Liver (tissue), 9 donors: Measurements from ENCODE around the gene TLR8. TPM values are rescaled to one million over a fixed set of nuclear protein-coding genes. Genes with fewer than 3 reads are reported as not detected.

ENCODE experiments used
- DNase-seq: peaks from one replicate; pipeline ENCODE4 v3.0.0-alpha.2; 2017; ENCODE audit warnings: low spot score
- H3K27ac ChIP-seq, 2 donors: one replicate each; pipeline ENCODE4 v1.7.0; 2013; ENCODE audit warnings: inconsistent platforms in 2 of 2, low read length in 2 of 2, control low read depth in 1 of 2, low read depth in 1 of 2, mild to moderate bottlenecking in 1 of 2
- H3K27me3 ChIP-seq, 4 donors: one replicate each; pipeline versions ENCODE4 v1.6.1 to v1.7.0; 2013; ENCODE audit warnings: low read length in 3 of 4, inconsistent platforms in 1 of 4, mild to moderate bottlenecking in 1 of 4, moderate library complexity in 1 of 4; ENCODE audit not compliant: control insufficient read depth in 4 of 4, insufficient read depth in 4 of 4
- H3K36me3 ChIP-seq, 4 donors: one replicate each; pipeline versions ENCODE4 v1.6.1 to v1.7.0; 2013; ENCODE audit warnings: low read length in 3 of 4, mild to moderate bottlenecking in 3 of 4, low read depth in 1 of 4, moderate library complexity in 1 of 4; ENCODE audit not compliant: control insufficient read depth in 4 of 4, insufficient read depth in 3 of 4
- H3K4me1 ChIP-seq, 4 donors: one replicate each; pipeline versions ENCODE4 v1.6.1 to v1.7.0; 2013; ENCODE audit warnings: low read length in 3 of 4, mild to moderate bottlenecking in 3 of 4, moderate library complexity in 1 of 4; ENCODE audit not compliant: control insufficient read depth in 4 of 4, insufficient read depth in 4 of 4
- H3K4me3 ChIP-seq, 3 donors: one replicate each; pipeline versions ENCODE4 v1.6.1 to v1.7.0; 2013; ENCODE audit warnings: low read length in 3 of 3, control low read depth in 1 of 3, low read depth in 1 of 3, mild to moderate bottlenecking in 1 of 3
- H3K9ac ChIP-seq, 2 donors: one replicate each; pipeline ENCODE4 v1.7.0; 2013; ENCODE audit warnings: low read length in 2 of 2, mild to moderate bottlenecking in 2 of 2, moderate library complexity in 2 of 2, control low read depth in 1 of 2, low read depth in 1 of 2
- H3K9me3 ChIP-seq, 4 donors: one replicate each; pipeline versions ENCODE4 v1.6.1 to v1.7.0; 2013; ENCODE audit warnings: low read length in 3 of 4; ENCODE audit not compliant: control insufficient read depth in 4 of 4
- CTCF ChIP-seq: fragments of 150-350 bp; IDR thresholded peaks from 2 replicates; pipeline ENCODE4 v1.5.1; 2017; ENCODE audit warnings: improper control_type of control experiment, low read depth, low read length; ENCODE audit not compliant: missing input control
- MAX ChIP-seq: IDR thresholded peaks from 2 replicates; pipeline ENCODE4 v1.6.1; 2016; ENCODE audit warnings: antibody characterized with exemption
- NR2F2 ChIP-seq: IDR thresholded peaks from 2 replicates; pipeline ENCODE4 v1.6.1; 2016; ENCODE audit warnings: antibody characterized with exemption
- RAD21 ChIP-seq, 2 donors: IDR thresholded peaks; 2 replicates each; pipeline ENCODE4 v1.6.1; 2016; ENCODE audit warnings: antibody characterized with exemption in 2 of 2, mild to moderate bottlenecking in 2 of 2
- RXRA ChIP-seq, 2 donors: IDR thresholded peaks; 2 replicates each; pipeline ENCODE4 v1.6.1; 2017 to 2018; ENCODE audit warnings: antibody characterized with exemption in 2 of 2, mild to moderate bottlenecking in 1 of 2
- SP1 ChIP-seq: IDR thresholded peaks from 2 replicates; pipeline ENCODE4 v1.6.1; 2018; ENCODE audit warnings: antibody characterized with exemption, mild to moderate bottlenecking
- ZBTB33 ChIP-seq: IDR thresholded peaks from 2 replicates; pipeline ENCODE4 v1.6.1; 2016; ENCODE audit warnings: antibody characterized with exemption
- WGBS: extraction: QIAGEN DNeasy Blood & Tissue Kit; methylation state at CpG from one replicate; pipeline ENCODE4 v1.1.7; 2013; 5-methylcytosine and 5-hydroxymethylcytosine counted together
- polyA plus RNA-seq, 2 donors: library from polyadenylated mRNA; stranded (reverse) in 1 of 2; unstranded in 1 of 2; fragments of 200-250 nt in 1 of 2; fragments of >200 nt in 1 of 2; fragmentation: Nextera tagmentation in 1 of 2; extraction: Ambion mirVana in 1 of 2; gene quantifications; one replicate each; pipeline versions ENCODE4 v1.2.1 to v1.2.3, GENCODE V29; 2013 to 2015
- total RNA-seq, 2 donors: library from RNA; depleted of rRNA; stranded (reverse); fragments of >200 nt; gene quantifications; one replicate each; pipeline ENCODE4 v1.2.3, GENCODE V29; 2014
- TF ChIP-seq, protein P1 (sequence below): IDR thresholded peaks from 2 replicates; pipeline ENCODE4 v1.6.1; 2016; ENCODE audit warnings: antibody characterized with exemption, mild to moderate bottlenecking
- donor health status: healthy.
- donor health status: healthy.
- donor health status: healthy.
- donor health status: healthy.
- donor health status: healthy.

Gene TLR8
- total and polyA plus RNA-seq, 4 donors, result 0.28 to 4.6 (median 2.1) TPM

GRCh38 chrX:12954981-12955380 lies 48.6 kb downstream of the TLR8 start:
- Histone ChIP-seq H3K4me1 (peaks cover 3 to 6% (median 4%) of the 10 kb centered on the region in 4 donors), H3K4me3 (no peak overlapping the region), H3K36me3 (no peaks in the 10 kb centered on the region), H3K9ac (no peak overlapping the region), H3K27ac (peak overlapping the region in 1 of 2 donors; percentile 33), H3K27me3 (no peaks in the 10 kb centered on the region), H3K9me3 (no peaks in the 10 kb centered on the region)
- TF ChIP-seq SP1, result no peak
- no peak for TF ChIP-seq MAX
- TF ChIP-seq CTCF, result no peak
- TF ChIP-seq RXRA (IDR thresholded peaks at IDR 0.05), result no peak
- DNase-seq, result no peak
- WGBS, result 70% methylated on average over 4 of the region's 4 CpGs

DNA sequence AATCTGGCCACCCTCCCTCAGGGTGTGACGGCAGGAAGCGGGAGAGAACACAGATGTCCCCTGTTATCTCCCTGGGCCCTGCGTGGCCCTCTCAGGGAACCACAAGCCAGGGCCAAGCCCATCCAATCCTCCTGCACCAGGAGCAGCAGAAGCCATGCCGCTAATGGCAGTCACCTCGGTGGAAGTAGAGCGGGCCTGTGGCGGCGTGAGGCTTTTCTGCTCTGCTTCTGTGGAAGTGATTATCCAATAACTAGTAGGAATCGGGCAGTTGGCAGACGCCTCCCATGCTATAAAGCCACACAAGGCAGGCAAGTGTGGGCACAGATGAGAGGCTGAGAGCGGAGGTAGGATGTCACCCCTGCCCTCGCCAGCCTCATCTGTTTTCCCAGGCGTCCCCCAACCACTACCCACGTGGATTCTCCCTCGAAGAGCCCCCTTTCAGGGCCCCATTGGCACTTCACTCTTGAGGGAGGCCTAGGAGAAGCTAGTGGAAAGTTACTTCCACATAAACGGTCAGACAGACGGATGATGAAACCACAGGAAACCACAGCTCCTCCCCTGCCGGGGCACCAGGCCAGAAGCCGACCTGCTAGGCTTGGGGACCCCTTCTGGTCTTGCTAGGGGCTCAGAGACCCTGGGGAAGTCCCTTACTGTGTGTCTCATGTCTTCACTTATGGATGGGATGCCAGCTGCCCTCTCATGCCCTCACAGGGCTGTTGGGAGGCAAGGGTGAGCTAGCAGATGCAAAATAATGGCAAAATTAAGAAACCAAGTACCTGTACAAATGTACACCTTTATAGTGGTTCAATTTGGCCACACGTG lies 49.7 kb downstream of the TLR8 start:
- DNase-seq, result no peak
- no peaks in the 10 kb centered on the region for H3K27me3 ChIP-seq
- 54% methylated on average over 20 of the region's 20 CpGs for WGBS
- peaks cover 3 to 6% (median 4%) of the 10 kb centered on the region in 4 donors for H3K4me1 ChIP-seq
- no peaks in the 10 kb centered on the region for H3K36me3 ChIP-seq
- H3K27ac ChIP-seq, result peak overlapping the region; percentile 61 to 80
- no peak overlapping the region for H3K4me3 ChIP-seq
- no peaks in the 10 kb centered on the region for H3K9me3 ChIP-seq
- H3K9ac ChIP-seq, result peak overlapping the region in 1 of 2 donors; percentile 39
- TF ChIP-seq SP1, result peak; percentile 36
- no peak for TF ChIP-seq ZBTB33
- TF ChIP-seq NR2F2, result no peak

GRCh38 chrX:12956704-12957534 lies 50.5 kb downstream of the TLR8 start:
- WGBS, result 68% methylated on average over 8 of the region's 8 CpGs
- peak overlapping the region in 1 of 2 donors; percentile 39 for H3K9ac ChIP-seq

More at GRCh38 chrX:12956704-12957534, 50.5 kb downstream of the TLR8 start:
- Histone ChIP-seq H3K4me1 (peaks cover 3 to 6% (median 4%) of the 10 kb centered on the region in 4 donors), H3K27me3 (no peaks in the 10 kb centered on the region), H3K27ac (peak overlapping the region; percentile 61 to 80), H3K36me3 (no peaks in the 10 kb centered on the region), H3K9me3 (no peaks in the 10 kb centered on the region), H3K4me3 (no peak overlapping the region)
- no peak for DNase-seq
- TF ChIP-seq, protein P1, sequence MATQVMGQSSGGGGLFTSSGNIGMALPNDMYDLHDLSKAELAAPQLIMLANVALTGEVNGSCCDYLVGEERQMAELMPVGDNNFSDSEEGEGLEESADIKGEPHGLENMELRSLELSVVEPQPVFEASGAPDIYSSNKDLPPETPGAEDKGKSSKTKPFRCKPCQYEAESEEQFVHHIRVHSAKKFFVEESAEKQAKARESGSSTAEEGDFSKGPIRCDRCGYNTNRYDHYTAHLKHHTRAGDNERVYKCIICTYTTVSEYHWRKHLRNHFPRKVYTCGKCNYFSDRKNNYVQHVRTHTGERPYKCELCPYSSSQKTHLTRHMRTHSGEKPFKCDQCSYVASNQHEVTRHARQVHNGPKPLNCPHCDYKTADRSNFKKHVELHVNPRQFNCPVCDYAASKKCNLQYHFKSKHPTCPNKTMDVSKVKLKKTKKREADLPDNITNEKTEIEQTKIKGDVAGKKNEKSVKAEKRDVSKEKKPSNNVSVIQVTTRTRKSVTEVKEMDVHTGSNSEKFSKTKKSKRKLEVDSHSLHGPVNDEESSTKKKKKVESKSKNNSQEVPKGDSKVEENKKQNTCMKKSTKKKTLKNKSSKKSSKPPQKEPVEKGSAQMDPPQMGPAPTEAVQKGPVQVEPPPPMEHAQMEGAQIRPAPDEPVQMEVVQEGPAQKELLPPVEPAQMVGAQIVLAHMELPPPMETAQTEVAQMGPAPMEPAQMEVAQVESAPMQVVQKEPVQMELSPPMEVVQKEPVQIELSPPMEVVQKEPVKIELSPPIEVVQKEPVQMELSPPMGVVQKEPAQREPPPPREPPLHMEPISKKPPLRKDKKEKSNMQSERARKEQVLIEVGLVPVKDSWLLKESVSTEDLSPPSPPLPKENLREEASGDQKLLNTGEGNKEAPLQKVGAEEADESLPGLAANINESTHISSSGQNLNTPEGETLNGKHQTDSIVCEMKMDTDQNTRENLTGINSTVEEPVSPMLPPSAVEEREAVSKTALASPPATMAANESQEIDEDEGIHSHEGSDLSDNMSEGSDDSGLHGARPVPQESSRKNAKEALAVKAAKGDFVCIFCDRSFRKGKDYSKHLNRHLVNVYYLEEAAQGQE, result no peak
- TF ChIP-seq RAD21 (IDR thresholded peaks at IDR 0.05), result no peak
